Loucy (cell line): ENCODE data around the gene PPIL3.

ENCODE experiments used
- H2AFZ ChIP-seq: fragments of 200-600 bp; sonication (generic); 2 replicates; pipeline ENCODE4 v1.6.0; 2016; ENCODE audit warnings: antibody characterized with exemption, mild to moderate bottlenecking, low read length, moderate library complexity
- H3F3A ChIP-seq: fragments of 200-600 bp; 2 replicates; pipeline ENCODE4 v1.6.0; 2016; ENCODE audit warnings: antibody characterized with exemption, low read depth, mild to moderate bottlenecking
- H3K27me3 ChIP-seq: fragments of 200-600 bp; sonication (generic); 2 replicates; pipeline ENCODE4 v1.6.1; 2014; ENCODE audit warnings: low read length, mild to moderate bottlenecking; ENCODE audit not compliant: insufficient read depth, poor library complexity, severe bottlenecking
- H3K36me3 ChIP-seq: fragments of 200-600 bp; sonication (generic); 2 replicates; pipeline ENCODE4 v1.6.1; 2016; ENCODE audit warnings: low read length; ENCODE audit not compliant: insufficient read depth
- H3K4me1 ChIP-seq: fragments of 200-600 bp; sonication (generic); 2 replicates; pipeline ENCODE4 v1.5.1; 2014; ENCODE audit warnings: low read length, mild to moderate bottlenecking; ENCODE audit not compliant: insufficient read depth, poor library complexity, severe bottlenecking
- H3K4me2 ChIP-seq: fragments of 200-600 bp; sonication (generic); 2 replicates; pipeline ENCODE4 v1.6.0; 2014; ENCODE audit warnings: antibody characterized with exemption, low read length, low read depth, mild to moderate bottlenecking; ENCODE audit not compliant: poor library complexity, severe bottlenecking
- H3K4me3 ChIP-seq: fragments of 200-600 bp; sonication (generic); 2 replicates; pipeline ENCODE4 v1.5.1; 2014; ENCODE audit warnings: low read length, mild to moderate bottlenecking, mixed read lengths; ENCODE audit not compliant: poor library complexity, severe bottlenecking
- H3K79me2 ChIP-seq: fragments of 200-600 bp; sonication (generic); 2 replicates; pipeline ENCODE4 v1.6.1; 2014; ENCODE audit warnings: low read length; ENCODE audit not compliant: insufficient read depth
- H3K9ac ChIP-seq: fragments of 200-600 bp; sonication (generic); 2 replicates; pipeline ENCODE4 v1.6.0; 2014; ENCODE audit warnings: mild to moderate bottlenecking, low read depth, low read length, moderate library complexity; ENCODE audit not compliant: poor library complexity, severe bottlenecking
- H3K9me2 ChIP-seq: fragments of 200-600 bp; sonication (generic); replicated peaks from 2 replicates; pipeline ENCODE4 v1.6.1; 2016; ENCODE audit warnings: low read depth, low read length, mixed read lengths
- H3K9me3 ChIP-seq: fragments of 200-600 bp; sonication (generic); 2 replicates; pipeline ENCODE4 v1.6.1; 2014; ENCODE audit warnings: mild to moderate bottlenecking, antibody characterized with exemption, low read length, low read depth; ENCODE audit not compliant: insufficient read depth
- H4K20me1 ChIP-seq: fragments of 200-600 bp; sonication (generic); 2 replicates; pipeline ENCODE4 v1.6.0; 2014; ENCODE audit warnings: antibody characterized with exemption, low read length, mild to moderate bottlenecking; ENCODE audit not compliant: insufficient read depth, poor library complexity, severe bottlenecking
- CTCF ChIP-seq: fragments of 200-600 bp; sonication (generic); conservative IDR thresholded peaks from 2 replicates; pipeline ENCODE4 v1.5.1; 2014; ENCODE audit warnings: mild to moderate bottlenecking, antibody characterized with exemption, low read length
- EZH2phosphoT487 ChIP-seq: fragments of 200-600 bp; IDR thresholded peaks from 2 replicates; pipeline ENCODE4 v1.6.1; 2018; ENCODE audit warnings: antibody characterized with exemption, mild to moderate bottlenecking, moderate library complexity, borderline replicate concordance

Gene PPIL3

DNA sequence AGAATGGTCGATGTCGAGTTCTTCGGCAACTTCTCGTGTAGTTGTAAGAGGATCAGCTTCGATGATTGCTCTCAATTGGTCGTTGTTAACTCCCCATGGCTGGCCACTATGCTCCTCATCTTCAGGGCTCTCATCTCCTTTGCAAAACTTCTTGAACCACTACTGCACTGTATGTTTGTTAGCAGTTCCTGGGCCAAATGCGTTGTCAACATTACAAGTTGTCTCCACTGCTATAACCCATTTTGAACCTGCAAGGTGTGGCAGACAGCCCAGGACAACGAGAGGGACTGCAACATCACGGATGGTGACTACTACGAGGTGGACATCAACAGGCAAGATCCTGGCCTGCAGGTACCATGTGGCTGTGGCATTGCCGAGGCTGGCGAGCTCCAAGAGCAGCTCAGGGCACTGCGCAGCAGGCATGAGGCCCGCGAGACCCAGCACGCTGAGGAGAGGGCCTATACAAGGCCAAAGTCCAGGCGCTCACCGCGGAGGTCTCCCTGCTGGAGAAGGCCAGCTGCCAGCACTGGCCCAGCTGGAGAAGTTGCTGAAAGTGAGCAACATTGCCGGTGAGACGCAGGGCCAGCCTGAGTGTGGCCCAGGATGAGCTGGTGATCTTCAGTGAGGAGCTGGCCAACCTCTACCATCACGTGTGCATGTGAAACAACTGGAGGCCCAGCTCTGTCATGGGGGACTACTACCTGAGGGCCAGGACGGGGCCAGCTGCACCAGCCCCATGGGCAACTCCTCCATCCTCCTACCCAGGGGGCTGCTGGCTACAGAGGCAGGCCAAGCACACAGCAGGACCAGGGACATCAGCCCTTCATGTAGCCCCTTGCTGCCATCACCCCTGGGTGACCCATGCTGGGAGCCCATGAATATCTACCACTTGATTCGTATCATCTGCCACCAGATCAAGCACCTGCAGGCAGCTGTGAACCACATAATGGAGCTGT is 44.6 kb downstream of the PPIL3 start:
- no peak overlapping the region for H3K4me3 ChIP-seq
- H3F3A ChIP-seq: no peaks in the 10 kb centered on the region
- H3K4me1 ChIP-seq: no peaks in the 10 kb centered on the region
- H3K4me2 ChIP-seq: no peak overlapping the region
- no peaks in the 10 kb centered on the region for H3K27me3 ChIP-seq
- no peaks in the 10 kb centered on the region for H3K9me3 ChIP-seq
- no peaks in the 10 kb centered on the region for H3K36me3 ChIP-seq
- no peak overlapping the region for H3K9ac ChIP-seq
- no peaks in the 10 kb centered on the region for H3K9me2 ChIP-seq
- no peaks in the 10 kb centered on the region for H4K20me1 ChIP-seq
- TF ChIP-seq CTCF (no peak), EZH2phosphoT487 (no peak)
- no peaks in the 10 kb centered on the region for H3K79me2 ChIP-seq
- no peak overlapping the region for H2AFZ ChIP-seq

GRCh38 chr2:200839513-200839912 is 49.4 kb downstream of the PPIL3 start:
- Histone ChIP-seq H3K9me3 (peaks cover 4% of the 10 kb centered on the region; the same call in 1 of the 2 replicates), H2AFZ (no peak overlapping the region), H3K4me3 (no peak overlapping the region), H3K27me3 (no peaks in the 10 kb centered on the region), H3K79me2 (no peaks in the 10 kb centered on the region), H3K4me1 (no peaks in the 10 kb centered on the region), H3K9ac (no peak overlapping the region), H3K36me3 (no peaks in the 10 kb centered on the region), H3K4me2 (no peak overlapping the region), H3F3A (no peaks in the 10 kb centered on the region), H3K9me2 (no peaks in the 10 kb centered on the region), H4K20me1 (no peaks in the 10 kb centered on the region)
- TF ChIP-seq EZH2phosphoT487 (no peak), CTCF (no peak)

GRCh38 chr2:200834701-200835100 is 54.2 kb downstream of the PPIL3 start:
- no peaks in the 10 kb centered on the region for H4K20me1 ChIP-seq
- no peak overlapping the region for H3K4me3 ChIP-seq
- H3K9ac ChIP-seq: no peak overlapping the region
- no peaks in the 10 kb centered on the region for H3K9me2 ChIP-seq
- no peak overlapping the region for H3K4me2 ChIP-seq
- no peaks in the 10 kb centered on the region for H3K36me3 ChIP-seq
- TF ChIP-seq EZH2phosphoT487 (no peak), CTCF (no peak)
- H3K79me2 ChIP-seq: no peaks in the 10 kb centered on the region
- no peaks in the 10 kb centered on the region for H3K4me1 ChIP-seq
- no peaks in the 10 kb centered on the region for H3K27me3 ChIP-seq
- H3K9me3 ChIP-seq: peaks cover 4% of the 10 kb centered on the region; the same call in 1 of the 2 replicates
- H3F3A ChIP-seq: no peaks in the 10 kb centered on the region
- H2AFZ ChIP-seq: no peak overlapping the region
